Heart right ventricle (tissue), 16 donors: ENCODE measurements around the gene PLCL2. TPM values are rescaled to one million over a fixed set of nuclear protein-coding genes. Genes with fewer than 3 reads are reported as not detected.

Experiments used
- ATAC-seq, 8 donors: fragments of 200-7000 bp; cut with Tn5 transposase; one replicate each; pipeline ENCODE4 v1.9.1; 2020; ENCODE audit warnings: mild to moderate bottlenecking in 8 of 8, moderate library complexity in 8 of 8, moderate number of reproducible peaks in 1 of 8
- DNase-seq, 2 donors: peaks; one replicate each; pipeline ENCODE4 v3.0.0-alpha.2; 2020
- H3K27ac ChIP-seq, 10 donors: fragments of 200-600 bp; sonication (generic) in 2 of 10; one replicate each; pipeline versions ENCODE4 v1.5.0 to v1.8.0; 2020 to 2022; ENCODE audit warnings: mild to moderate bottlenecking in 3 of 10
- H3K27me3 ChIP-seq, 7 donors: fragments of 200-600 bp; one replicate each; pipeline ENCODE4 v1.8.0; 2021 to 2022; ENCODE audit warnings: mild to moderate bottlenecking in 2 of 7
- H3K36me3 ChIP-seq, 9 donors: fragments of 200-600 bp; sonication (generic) in 1 of 9; one replicate each; pipeline versions ENCODE4 v1.5.0 to v1.8.0; 2020 to 2022; ENCODE audit warnings: mild to moderate bottlenecking in 2 of 9
- H3K4me1 ChIP-seq, 9 donors: fragments of 200-600 bp; sonication (generic) in 1 of 9; one replicate each; pipeline versions ENCODE4 v1.5.0 to v1.8.0; 2020 to 2022; ENCODE audit warnings: mild to moderate bottlenecking in 4 of 9
- H3K4me3 ChIP-seq, 10 donors: fragments of 200-600 bp; sonication (generic) in 2 of 10; one replicate each; pipeline versions ENCODE4 v1.5.0 to v1.8.0; 2020 to 2022; ENCODE audit warnings: mild to moderate bottlenecking in 7 of 10, moderate library complexity in 2 of 10
- H3K9me3 ChIP-seq, 11 donors: fragments of 200-600 bp in 10 of 11; sonication (generic) in 2 of 11; one replicate each; pipeline versions ENCODE4 v1.5.0 to v1.8.0; 2013 to 2022; ENCODE audit warnings: mild to moderate bottlenecking in 2 of 11, control low read depth in 1 of 11, moderate library complexity in 1 of 11
- CTCF ChIP-seq, 9 donors: fragments of 200-600 bp; sonication (generic) in 2 of 9; IDR thresholded peaks; one replicate each; pipeline versions ENCODE4 v1.5.0 to v1.8.0; 2021 to 2022; ENCODE audit warnings: antibody characterized with exemption in 9 of 9, mild to moderate bottlenecking in 5 of 9, moderate library complexity in 1 of 9
- WGBS, 2 donors: extraction: QIAGEN DNeasy Blood & Tissue Kit; methylation state at CpG; one replicate each; pipeline ENCODE4 v1.1.7; 2013; ENCODE audit warnings: inconsistent platforms in 1 of 2; 5-methylcytosine and 5-hydroxymethylcytosine counted together
- intact Hi-C, 10 donors: fragments of 100-400 bp; cut with DNase I; formaldehyde crosslinking; loops; one replicate each; pipeline versions ENCODE4 v1.11.1 to v1.14.2; 2022
- polyA plus RNA-seq, 2 donors: library from polyadenylated mRNA; stranded (reverse); fragments of 200-250 nt; gene quantifications; one replicate each; pipeline ENCODE4 v1.2.3, GENCODE V29; 2013
- total RNA-seq, 10 donors: library from RNA; stranded (reverse); fragmentation: NEBNext Ultra II Directional in 3 of 10; extraction: Animal tissue kit (Norgen Biotek cat#: 25700) in 3 of 10; gene quantifications; one replicate each; pipeline versions ENCODE4 v1.2.1 to v1.2.4, GENCODE V29; 2021 to 2023
- donor health status: Arrhythmogenic right ventricular cardiomyopathy.
- donor health status: ischemic (EF 13 %, LVEDD 7.1; RV severe dilation, severe dysfunction).
- donor health status: healthy with polysubstance abuse.
- donor health status: DM: no; HTN: yes; CAD: no.
- donor health status: DM: no; HTN: no; CAD: no.
- donor health status: ischemic (EF 25% LVEDD 6.9; RV normal size, moderate dysfunction).
- donor health status: ischemic (EF 25% LVEDD 5.7; RV mildly dilated, moderate dysfunction).
- donor health status: healthy.
- donor health status: DM: yes; HTN: yes; CAD: no.
- donor health status: Ischemic cardiomyopathy.
- donor health status: ischemic (EF 35%, LVEDD 5.7; RV mildly dilated, moderate dysfunction).
- donor health status: nonischemic (EF 11% LVEDD 7.7; RV severe dilation, severe dysfunction).
- donor health status: DM: yes; HTN: yes; CAD: no.
- donor health status: PGD.
- donor health status: ischemic (EF 29% LVEDD 5.4; RV normal size, mild dysfunction).
- donor health status: nonischemic (EF 23%, LVEDD 6.1; RV moderate dilation, normal function).

Gene PLCL2
- total and polyA plus RNA-seq, 12 donors = 8.7 to 79.8 (median 53.0) TPM

- intact Hi-C loops = no loop called here
- H3K27me3 ChIP-seq = no peaks in the 10 kb centered on the region
- TF ChIP-seq CTCF (IDR thresholded peaks at IDR 0.05) = no peak
- DNase-seq (no peak), ATAC-seq (no peak)
- peaks cover 0 to 53% (median 0%) of the 10 kb centered on the region in 9 donors for H3K36me3 ChIP-seq
- peaks cover 0 to 40% (median 20%) of the 10 kb centered on the region in 9 donors for H3K4me1 ChIP-seq
- H3K9me3 ChIP-seq = no peaks in the 10 kb centered on the region
- H3K4me3 ChIP-seq = no peak overlapping the region
- 78 to 88% methylated on average over 6 of the region's 6 CpGs for WGBS, 2 donors
- H3K27ac ChIP-seq = no peak overlapping the region
Observed at GRCh38 chr3:17079933-17080332, 195.2 kb downstream of the PLCL2 start.

GRCh38 chr3:17081520-17081919 is 196.8 kb downstream of the PLCL2 start:
- no peaks in the 10 kb centered on the region for H3K27me3 ChIP-seq
- peak in 3 of 8 donors; percentile 31 to 48 (median 46) for ATAC-seq
- no peak for TF ChIP-seq CTCF (IDR thresholded peaks at IDR 0.05)
- H3K36me3 ChIP-seq = peaks cover 0 to 50% (median 0%) of the 10 kb centered on the region in 9 donors
- WGBS, 2 donors = 55 to 70% methylated on average over 4 of the region's 4 CpGs
- no peaks in the 10 kb centered on the region for H3K9me3 ChIP-seq
- no peak overlapping the region for H3K4me3 ChIP-seq
- peaks cover 0 to 32% (median 18%) of the 10 kb centered on the region in 9 donors for H3K4me1 ChIP-seq
- DNase-seq = peak in 1 of 2 donors; percentile 15
- peak overlapping the region in 5 of 10 donors; percentile 5 to 54 (median 33) for H3K27ac ChIP-seq
- intact Hi-C loops = no loop called here

GRCh38 chr3:17087509-17087908 is 202.8 kb downstream of the PLCL2 start:
- Histone ChIP-seq H3K4me3 (no peak overlapping the region), H3K4me1 (peaks cover 0 to 51% (median 24%) of the 10 kb centered on the region in 9 donors), H3K36me3 (peaks cover 0 to 63% (median 0%) of the 10 kb centered on the region in 9 donors), H3K27me3 (no peaks in the 10 kb centered on the region), H3K9me3 (no peaks in the 10 kb centered on the region), H3K27ac (peak overlapping the region in 7 of 10 donors; percentile 24 to 74 (median 66))
- WGBS, 2 donors = 97 to 99% methylated on average over 4 of the region's 4 CpGs
- TF ChIP-seq CTCF (IDR thresholded peaks at IDR 0.05) = no peak
- ATAC-seq (no peak), DNase-seq (no peak)
- intact Hi-C loops = no loop called here

- no peak for TF ChIP-seq CTCF (IDR thresholded peaks at IDR 0.05)
- Histone ChIP-seq H3K36me3 (peaks cover 0 to 58% (median 0%) of the 10 kb centered on the region in 9 donors), H3K27ac (peak overlapping the region in 9 of 10 donors; percentile 24 to 74 (median 66)), H3K9me3 (no peaks in the 10 kb centered on the region), H3K27me3 (no peaks in the 10 kb centered on the region), H3K4me3 (no peak overlapping the region), H3K4me1 (peaks cover 0 to 51% (median 24%) of the 10 kb centered on the region in 9 donors)
- 44 to 74% methylated on average over 3 of the region's 3 CpGs for WGBS, 2 donors
- DNase-seq (peak in 1 of 2 donors; percentile 15), ATAC-seq (peak in 6 of 8 donors; percentile 55 to 87 (median 66))
- intact Hi-C loops = no loop called here
Observed at GRCh38 chr3:17088017-17088416, 203.3 kb downstream of the PLCL2 start.
